DMS79 (cell line): ENCODE data around the gene ICAM3.
"Not testable (repeated sequence)": the region's sequence is repeated elsewhere in the genome, so short reads cannot be mapped to it uniquely, and the experiment has no call there.

Experiments
- DNase-seq: peaks from one replicate; lab custom pipeline; 2025; lab: John Stamatoyannopoulos, UW

The ICAM3 gene

DNA sequence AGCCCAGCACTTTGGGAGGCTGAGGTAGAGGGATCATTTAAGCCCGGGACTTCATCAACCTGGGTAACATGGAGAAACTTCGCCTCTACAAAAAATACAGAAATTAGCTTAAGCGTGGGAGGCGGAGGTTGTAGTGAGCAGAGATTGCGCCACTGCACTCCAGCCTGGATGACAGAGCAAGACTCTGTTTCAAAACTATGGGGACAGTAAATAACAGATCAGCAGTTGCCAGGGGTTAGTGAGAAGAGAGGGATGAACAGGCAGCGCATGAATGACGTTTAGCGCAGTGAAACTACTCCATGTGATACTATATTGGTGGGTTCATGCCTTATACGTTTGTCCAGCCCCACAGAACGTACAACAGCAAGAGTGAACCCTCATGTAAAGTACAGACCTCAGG lies 7.1 kb upstream of the ICAM3 start:
- no peak for DNase-seq

DNA sequence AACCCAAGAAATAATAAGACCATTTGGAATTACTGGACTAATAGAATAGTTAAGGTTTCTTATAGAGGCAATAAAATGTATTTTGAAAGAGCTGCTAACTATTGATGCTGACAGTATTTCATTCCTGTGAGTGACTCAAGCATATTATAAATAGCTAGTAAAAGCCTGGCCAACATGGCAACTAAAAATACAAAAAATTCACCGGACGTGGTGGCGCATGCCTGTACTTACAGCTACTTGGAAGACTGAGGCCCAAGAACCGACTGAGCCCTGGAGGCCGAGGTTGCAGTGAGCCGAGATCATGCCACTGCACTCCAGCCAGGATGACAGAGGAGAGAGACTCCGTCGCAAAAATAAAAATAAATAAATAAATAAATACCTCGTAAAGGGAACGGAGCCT lies 5.4 kb upstream of the ICAM3 start:
- no peak for DNase-seq

DNA sequence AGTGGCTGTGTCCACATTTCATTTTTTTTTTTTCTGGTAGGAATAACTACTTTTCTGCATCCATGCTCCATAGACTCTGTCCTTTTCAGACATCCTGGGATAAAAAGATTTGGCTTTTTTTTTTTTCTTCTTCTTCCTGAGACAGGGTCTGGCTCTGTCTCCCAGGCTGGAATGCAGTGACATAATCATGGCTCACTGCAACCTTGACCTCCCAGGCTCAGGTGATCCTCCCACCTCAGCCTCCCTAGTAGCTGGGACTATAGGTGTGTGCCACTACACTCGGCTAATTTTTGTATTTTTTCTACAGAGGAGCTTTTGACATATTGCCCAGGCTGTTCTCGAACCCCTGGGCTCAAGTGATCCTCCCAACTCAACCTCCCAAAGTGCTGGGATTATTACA lies 4.1 kb upstream of the ICAM3 start:
- DNase-seq, result no peak

DNA sequence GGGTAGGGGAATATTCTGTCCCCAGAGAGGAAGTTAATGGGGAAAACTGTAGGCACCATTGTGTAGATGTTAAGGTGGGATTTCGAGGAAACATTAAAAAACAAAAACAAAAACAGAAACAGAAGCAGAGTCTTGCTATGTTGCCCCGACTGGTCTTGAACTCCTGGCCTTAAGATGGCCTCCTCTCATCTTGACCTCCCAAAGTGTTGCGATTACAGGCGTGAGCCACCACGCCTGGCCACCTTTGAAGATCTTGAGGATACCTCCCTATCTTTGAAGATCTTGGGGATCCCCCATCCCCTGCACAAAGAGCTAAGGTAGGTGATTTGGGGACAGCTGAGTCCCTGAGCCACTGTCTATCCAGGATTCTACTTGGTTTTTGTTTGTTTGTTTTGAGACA lies 553 bp upstream of the ICAM3 start:
- no peak for DNase-seq

DNA sequence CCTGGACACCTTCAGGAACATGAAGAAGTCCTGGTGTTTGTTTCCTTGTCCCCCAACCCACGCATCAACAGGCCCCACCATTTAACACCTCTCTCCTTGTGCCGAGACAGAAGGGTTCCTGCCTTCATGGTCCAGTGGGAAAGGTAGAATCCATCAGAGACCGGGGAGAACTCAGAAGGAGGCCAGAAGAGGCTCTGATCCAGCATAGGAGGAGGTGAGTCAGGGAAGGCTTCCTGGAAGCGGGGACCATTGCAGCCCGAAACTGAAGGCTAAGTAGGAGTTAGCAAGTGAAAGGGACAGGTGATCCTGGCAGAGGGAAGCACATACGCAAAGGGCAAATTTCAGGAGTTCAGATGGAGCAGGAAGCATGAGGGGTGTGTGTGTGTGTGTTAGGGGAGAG lies 484 bp downstream of the ICAM3 start:
- no peak for DNase-seq

DNA sequence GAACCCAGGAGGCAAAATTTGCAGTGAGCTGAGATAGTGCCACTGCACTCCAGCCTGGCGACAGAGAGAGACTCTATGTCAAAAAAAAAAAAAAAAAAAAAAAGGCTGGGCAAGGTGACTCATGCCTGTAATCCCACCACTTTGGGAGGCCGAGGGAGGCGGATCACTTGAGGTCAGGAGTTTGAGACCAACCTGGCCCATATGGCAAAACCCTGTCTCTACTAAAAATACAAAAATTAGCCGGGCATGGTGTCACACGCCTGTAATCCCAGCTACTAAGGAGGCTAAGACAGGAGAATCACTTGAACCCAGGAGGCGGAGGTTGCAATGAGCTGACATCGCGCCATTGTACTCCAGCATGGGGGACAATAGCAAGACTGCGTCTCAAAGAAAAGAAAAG lies 2.7 kb downstream of the ICAM3 start:
- DNase-seq, result not testable (repeated sequence)

DNA sequence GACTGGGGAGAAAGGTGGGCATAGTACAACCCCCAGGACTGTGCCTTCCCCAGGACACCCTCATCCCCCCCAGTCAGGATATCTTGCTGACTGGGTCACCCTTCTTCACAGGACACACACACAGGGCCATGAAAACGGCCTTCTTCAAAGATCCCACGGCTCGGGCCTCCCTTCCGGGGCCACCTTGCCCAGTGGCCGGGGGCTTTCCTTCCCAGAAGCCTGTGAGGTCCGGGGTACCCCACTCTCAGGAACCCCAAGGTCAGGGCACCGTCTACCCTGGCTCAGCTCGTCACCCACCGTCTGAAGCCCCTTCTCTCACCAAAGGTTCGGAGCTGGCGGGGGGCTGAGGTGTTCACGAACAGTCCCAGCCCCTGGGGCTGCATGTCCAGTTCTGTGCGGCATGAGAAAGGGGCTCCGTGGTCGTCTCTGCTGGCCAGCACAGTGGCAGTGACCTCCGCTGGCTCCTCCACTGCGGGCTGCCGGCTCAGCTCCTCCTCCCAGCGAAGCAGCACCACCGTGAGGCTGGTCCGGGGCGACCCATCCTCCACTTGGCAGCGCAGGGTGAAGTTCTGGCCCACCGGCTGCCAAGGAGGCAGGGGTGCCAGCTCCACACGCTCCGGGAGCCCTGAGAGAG lies 4.0 kb downstream of the ICAM3 start:
- no peak for DNase-seq

DNA sequence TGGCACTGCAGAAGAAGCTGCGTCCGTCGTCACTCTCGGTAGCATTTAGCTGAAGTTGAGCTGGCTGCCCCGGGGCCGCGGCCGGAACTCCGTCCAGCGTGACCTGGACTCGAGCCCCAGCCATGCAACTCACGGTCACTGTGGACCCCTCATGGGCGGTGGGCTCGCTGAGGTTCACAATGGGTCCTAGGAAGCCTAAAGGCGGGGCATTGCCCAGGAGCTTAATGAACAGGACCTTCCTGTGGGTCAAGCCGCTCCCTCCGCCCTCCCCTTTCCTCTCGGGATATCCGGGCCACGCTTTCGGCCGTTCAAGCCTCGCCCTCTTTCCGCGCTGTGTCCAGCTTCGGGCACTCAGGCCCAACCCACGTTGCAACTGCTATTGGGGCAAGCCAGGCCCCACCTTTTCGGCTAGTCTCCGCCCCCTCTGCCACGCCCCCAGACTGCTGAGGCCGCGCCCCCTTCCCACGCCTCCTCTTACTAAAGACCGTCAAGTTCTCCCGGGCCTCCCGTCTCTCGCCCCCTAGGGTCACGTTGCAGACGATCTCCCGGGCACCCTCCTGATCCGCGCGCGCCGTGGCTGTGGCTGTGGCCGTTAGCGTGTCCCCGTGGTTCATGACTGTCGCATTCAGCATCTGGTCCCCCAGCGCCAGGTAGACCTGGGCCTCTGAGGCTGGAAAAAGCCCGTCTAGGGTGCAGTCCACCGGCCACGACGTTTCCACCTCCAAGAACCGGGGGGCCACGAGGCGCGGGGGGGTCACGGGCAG lies 4.7 kb downstream of the ICAM3 start:
- DNase-seq, result no peak

DNA sequence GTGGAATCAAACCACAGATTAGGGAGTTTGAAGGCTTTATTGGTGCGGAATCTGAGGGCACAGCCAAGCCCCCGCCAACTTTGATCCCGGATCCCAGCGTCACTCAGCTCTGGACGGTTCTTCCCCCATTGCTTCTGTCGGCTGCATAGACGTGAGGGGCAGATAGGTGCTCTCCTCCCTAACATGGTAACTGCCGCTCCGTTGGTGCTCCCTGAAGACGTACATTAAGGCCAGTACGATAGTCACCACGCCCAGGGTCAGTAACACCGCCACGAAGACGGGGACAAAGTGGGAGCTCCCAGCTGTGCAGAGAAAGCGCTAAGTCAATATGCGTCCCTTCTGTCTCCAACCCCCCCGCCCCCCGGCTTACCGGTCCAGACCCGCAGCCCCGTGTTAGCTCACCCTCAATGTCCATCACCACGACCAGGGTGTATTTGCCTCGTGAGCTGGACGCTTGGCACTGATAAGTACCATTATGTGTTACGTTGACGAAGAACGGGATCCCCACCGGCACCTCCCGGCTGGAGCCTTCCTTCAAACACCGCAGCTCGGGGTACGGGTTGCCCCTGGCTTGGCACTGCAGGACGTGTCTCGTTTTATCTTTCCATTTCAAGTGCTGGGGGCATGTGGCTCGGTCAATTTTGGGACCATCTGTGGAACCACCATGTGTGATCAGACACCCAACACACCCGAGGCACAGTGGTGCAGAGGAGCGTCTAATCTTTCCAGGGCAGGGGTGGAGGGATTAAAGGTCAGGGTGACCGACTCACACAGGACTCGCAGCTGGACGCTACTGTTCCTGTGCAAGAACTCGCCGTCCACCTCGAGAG lies 5.5 kb downstream of the ICAM3 start:
- no peak for DNase-seq

DNA sequence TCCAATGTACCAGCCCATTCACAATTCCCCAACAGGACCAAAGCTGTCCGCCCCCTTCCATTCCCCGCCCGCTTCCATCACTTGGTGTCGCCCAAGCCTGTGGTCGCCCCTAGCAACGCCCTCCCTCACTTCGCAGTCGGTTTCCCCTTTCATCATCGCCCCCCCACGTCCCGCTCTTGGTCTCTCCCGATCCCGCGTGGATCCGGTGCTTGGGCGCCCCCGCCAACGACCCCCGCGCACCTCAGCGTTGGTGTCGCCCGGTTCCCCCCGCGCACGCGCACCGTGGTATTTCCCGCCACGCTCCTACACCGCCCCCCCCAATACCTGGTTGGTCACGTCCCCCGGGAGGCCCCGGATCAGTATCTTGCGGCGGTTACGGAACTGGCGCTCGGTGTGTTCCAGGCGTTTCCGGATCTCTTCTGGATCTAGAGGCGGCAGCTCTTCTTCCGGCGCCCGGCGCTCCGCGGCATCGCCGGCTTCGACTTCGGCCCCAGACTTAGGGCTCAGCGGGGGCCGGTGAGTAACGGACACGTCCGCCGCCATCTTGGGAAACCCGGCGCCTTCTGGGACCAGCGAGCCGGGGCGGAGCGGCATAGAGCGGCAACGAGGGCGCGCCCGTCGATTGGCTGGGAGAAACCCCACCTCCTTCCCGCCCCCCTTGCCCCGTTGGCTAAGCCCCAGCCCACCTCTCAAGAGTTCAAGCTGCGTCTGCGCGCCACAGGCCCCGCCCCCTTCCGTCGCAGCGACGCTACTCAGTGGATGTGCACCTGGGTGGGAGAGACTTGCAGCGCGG lies 6.3 kb downstream of the ICAM3 start, which contains the start of gene RAVER1:
RAVER1 (minus strand) TSS at position 565 of the 793 bp plus-strand sequence; CDS start at position 543, 22 bp downstream.
- DNase-seq, result peak; percentile 93

DNA sequence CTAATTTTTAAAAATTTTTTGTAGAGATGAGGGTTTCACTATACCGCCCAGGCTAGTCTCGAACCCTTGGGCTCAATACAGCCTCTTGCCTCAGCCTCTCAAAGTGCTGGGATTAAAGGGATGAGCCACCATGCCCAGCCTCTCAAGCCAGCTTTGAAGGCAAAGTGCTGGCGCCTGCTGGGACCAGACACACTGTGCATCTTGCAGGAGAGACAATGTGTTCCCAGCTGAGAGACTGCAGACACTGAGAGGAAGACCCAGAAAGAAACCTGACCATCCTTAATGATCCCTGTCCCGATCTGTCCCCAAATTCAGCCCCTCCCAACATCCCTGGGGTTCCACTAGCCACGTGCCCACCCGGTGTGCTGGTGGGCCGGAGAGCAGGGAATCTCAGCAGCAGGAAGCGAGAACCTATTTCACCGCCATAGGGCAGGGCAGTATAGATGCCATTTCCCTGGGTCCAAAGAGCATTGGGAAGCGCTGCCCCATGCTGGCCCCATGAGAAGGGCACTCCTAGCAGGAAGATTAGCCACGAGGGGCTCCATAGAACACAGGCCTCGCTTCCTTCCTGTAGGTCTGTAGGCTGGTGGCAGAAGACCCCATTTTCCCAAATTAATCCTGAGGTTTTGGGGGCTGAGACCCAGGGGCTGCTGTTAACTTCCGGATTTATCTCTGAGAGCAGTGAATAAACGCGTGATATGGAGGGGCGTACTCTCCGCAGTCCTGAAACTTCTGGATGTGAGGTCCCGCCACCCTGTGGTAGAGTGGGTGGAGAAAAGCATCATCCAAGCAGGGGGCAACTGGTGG lies 7.1 kb downstream of the ICAM3 start:
- no peak for DNase-seq

DNA sequence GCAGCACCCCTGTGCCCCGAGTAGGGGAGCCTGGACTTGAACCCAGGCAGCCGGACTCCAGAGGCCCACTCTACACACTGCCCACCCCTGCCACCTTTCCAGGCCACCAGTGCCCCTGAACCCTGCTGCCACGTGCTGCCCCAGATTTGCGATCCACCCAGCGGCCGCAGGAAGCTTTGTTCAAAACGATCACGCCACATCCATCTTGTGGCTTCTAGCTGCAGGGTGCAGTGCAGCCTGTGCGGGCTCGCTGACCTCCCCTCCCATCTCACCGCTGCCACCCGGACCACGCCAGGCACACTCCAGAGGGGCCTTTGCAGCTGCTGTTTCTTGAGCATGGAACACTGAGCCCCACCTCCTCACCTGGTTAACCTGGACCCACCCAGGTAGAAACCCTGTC lies 9.9 kb downstream of the ICAM3 start:
- no peak for DNase-seq

DNA sequence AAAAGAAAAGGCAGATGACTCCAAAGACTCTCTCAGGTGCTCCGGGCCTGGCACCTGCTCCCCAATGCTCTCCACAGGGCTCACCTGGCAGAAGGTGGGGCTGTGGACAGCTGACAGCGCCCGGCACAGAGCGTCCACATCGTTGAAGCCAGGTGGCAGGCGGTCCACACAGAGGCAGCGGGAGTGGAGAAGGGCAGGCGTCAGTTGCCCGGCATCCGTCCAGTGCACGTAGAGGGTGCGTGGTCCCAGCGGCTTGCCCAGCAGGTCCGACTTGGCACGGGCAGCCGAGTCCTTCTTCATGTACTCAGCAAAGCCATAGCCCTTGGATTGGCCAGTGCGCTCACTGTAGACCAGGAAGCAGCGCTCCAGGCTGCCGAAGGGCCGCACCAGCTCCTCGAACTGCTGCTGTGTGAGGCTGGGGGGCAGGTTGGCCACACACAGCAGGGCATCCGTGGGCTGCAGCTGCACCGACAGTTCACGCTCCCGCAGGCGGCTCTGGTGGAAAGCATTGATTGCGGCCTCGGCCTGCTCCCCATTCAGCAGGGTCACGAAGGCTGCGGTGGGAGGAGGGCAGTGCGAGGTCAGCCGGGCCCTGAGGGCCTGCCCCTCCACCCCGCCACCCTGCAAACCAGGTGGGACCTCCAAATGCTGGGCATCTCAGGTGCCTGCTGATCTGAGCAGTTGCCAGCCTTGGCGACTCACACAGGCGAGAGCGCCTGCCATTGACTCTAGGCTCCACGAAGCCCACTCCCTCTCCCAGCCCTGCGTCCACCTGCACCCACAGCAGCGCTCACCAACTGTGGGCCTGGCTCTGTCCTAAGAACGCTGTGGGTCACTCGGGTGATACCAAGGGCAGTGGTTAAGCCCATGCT lies 10.6 kb downstream of the ICAM3 start:
- DNase-seq, result no peak

DNA sequence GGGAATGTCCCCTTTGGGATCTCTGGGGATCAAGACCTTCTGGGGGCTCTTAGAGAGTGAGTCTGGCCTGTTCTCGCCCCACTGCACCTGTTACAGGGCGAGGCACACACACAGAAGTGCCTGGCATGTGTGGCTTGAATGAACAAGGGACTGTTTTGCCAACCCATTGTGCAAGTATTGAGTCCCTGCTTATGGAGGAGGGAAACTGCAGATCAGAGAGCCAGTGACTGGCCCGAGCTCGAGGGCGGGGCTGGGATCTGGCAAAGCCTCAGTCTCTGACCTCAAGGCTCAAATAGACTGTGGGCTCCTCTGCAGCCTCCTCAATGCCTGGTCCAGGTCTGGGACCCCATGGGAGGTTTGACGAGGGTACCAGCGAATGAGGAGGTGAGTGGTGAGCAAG lies 11.6 kb downstream of the ICAM3 start:
- DNase-seq, result no peak

DNA sequence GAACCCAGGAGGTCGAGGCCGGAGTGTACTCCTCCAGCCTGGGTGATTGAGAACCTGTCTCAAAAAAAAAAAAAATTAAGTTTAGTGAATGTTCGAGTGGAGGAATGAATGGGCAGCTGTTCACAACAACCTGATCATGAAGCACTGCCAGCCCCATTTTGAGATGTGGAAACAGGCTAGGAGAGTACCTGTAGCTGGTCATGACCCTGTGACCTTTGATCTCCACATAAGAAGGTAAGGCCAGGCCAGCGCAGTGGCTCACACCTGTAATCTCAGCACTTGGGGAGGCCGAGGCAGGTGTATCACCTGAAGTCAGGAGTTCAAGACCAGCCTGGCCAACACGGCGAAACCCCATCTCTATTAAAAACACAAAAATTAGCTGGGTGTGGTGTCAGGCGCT lies 13.7 kb downstream of the ICAM3 start:
- DNase-seq, result no peak

DNA sequence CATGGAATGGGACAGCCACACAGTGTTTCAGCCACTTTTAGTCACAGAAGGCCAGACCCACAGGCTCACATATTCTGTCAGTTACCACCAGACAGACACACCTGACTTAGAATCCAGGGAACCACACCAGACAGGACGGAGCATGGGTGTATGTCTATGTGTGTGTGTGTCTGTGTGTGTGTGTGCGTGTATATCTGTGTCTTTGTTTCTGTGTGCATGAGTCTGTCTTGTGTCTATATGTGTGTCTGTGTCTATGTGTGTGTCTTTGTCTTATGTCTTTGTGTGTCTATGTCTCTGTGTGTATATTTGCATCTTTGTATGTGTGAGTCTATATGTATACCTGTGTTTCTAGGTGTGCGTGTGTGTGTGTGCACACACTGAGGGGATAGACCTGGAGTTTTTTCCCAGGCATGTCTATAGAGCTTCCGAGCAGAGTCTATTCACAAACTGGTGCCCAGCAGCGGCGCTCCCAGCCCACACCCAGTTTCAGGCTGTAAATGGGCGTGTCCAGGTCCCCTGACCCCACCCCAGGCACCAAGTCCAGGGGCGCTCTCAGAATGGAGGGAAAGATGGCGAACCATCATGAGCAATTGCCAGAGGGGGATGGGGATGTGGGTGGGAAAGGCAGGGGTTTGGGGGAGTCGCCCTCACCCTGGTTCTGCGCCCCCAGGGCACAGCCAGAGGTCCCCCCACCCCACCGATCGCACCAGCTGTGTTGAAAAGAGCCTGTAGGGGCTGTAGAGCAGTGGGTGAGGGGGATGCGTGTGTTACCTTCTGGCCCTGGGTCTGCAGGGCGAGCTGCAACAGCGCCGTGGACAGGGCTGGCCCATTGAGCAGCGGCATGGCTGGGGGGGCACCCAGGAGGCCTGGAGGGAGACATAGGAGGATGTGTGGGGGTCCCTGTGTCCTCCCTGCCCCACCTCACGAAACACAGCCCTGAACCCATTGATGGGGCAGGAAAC lies 17.3 kb downstream of the ICAM3 start:
- DNase-seq, result no peak

DNA sequence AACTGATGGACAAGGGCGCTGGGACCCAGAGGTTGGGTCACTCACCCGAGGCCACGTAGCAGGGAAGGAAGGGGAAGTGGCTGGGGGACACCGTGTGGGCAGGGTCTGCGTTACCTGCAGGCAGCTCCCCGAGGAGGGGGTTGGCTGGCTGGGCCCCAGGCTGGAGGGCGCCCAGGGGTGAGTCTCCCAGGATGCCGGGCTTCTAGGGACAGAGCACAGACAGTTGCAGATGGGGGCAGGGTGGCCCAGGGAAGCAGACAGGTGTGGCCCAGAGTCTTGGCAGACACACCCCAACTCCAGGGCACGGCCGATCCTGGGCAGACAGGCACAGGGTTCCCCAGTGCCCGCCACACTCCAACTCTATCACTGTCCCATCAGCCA lies 18.0 kb downstream of the ICAM3 start:
- DNase-seq, result no peak

DNA sequence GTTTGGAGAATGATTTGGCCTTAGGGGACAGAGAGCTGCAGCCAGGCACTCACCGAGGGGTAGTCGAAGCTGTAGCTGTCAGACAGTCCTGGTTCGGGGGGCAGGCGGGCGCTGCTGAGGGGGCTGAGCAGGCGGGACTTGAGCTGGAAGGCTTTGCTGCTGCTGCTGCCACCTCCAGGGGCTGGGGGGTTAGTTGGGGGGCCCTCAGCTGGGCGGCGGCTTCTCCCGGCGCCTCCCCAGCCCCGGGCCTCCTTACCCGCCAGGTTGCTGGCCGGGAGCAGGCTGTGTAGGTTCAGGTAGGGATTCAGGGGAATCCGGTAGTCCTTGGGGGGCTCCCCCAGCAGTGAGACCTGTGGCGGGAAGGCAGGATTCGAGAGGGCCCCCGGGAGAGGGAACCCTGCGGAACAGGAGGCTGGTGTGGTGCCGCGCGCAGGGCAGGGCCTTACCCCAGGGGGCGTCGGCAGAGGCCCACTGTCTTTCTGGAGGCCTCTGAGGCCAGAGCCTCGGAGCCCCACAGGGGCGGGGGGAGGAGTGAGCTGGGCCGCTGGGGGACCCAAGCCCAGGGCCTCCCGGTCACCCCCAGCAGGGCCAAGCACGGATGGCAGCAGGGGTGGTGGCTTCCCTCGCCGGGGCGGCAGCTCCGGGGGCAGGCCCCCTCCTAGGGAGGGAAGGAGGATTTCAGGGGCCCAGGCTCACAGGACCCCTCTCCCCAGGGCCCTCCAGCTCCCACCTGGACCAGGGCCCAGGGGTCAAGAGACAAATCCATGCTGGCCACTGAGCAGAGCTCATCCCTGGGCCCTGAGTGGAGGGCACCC lies 18.6 kb downstream of the ICAM3 start:
- DNase-seq, result no peak
